Measurements from ENCODE around the gene NEIL1. TPM values are rescaled to one million over a fixed set of nuclear protein-coding genes. Genes with fewer than 3 reads are reported as not detected.
"Not testable (repeated sequence)": the region's sequence is repeated elsewhere in the genome, so short reads cannot be mapped to it uniquely, and the experiment has no call there.

Gene NEIL1
- total RNA-seq, 1 experiment from 2014 or later, result 0.48 TPM

GRCh38 chr15:75333654-75334419 is 13.0 kb upstream of the NEIL1 start:
- not testable (repeated sequence) for DNase-seq (ENCODE audit: low spot score)

- no peak for DNase-seq (ENCODE audit: low spot score)
Measured at GRCh38 chr15:75335313-75335704, 11.5 kb upstream of the NEIL1 start.

- DNase-seq (ENCODE audit: low spot score), result peak; percentile 90
Measured at GRCh38 chr15:75335705-75336355, 11.0 kb upstream of the NEIL1 start, which contains the start of gene COMMD4. Gene COMMD4 (plus strand): TSS chr15:75336063. CDS start chr15:75336090, 27 bp downstream.

- no peak for DNase-seq (ENCODE audit: low spot score)
Measured at GRCh38 chr15:75338661-75339240, 8.1 kb upstream of the NEIL1 start.

GRCh38 chr15:75339531-75340240 is 7.2 kb upstream of the NEIL1 start:
- no peak for DNase-seq (ENCODE audit: low spot score)

GRCh38 chr15:75342221-75342620 is 4.6 kb upstream of the NEIL1 start:
- DNase-seq (ENCODE audit: low spot score), result no peak

GRCh38 chr15:75343953-75344352 is 2.9 kb upstream of the NEIL1 start:
- not testable (repeated sequence) for DNase-seq (ENCODE audit: low spot score)

- DNase-seq (ENCODE audit: low spot score), result no peak
Measured at GRCh38 chr15:75347222-75348033, 589 bp downstream of the NEIL1 start.

- no peak for DNase-seq (ENCODE audit: low spot score)
Measured at GRCh38 chr15:75348034-75348561, 1.3 kb downstream of the NEIL1 start.

GRCh38 chr15:75348562-75349350 is 1.9 kb downstream of the NEIL1 start:
- DNase-seq (ENCODE audit: low spot score), result no peak

- DNase-seq (ENCODE audit: low spot score), result not testable (repeated sequence)
Measured at GRCh38 chr15:75349351-75349669, 2.5 kb downstream of the NEIL1 start.

GRCh38 chr15:75349851-75350588 is 3.2 kb downstream of the NEIL1 start:
- no peak for DNase-seq (ENCODE audit: low spot score)

- DNase-seq (ENCODE audit: low spot score), result no peak
Measured at GRCh38 chr15:75350601-75351361, 3.9 kb downstream of the NEIL1 start.

- DNase-seq (ENCODE audit: low spot score), result no peak
Measured at GRCh38 chr15:75352186-75353080, 5.6 kb downstream of the NEIL1 start.

GRCh38 chr15:75353604-75354003 is 6.8 kb downstream of the NEIL1 start:
- no peak for DNase-seq (ENCODE audit: low spot score)

- no peak for DNase-seq (ENCODE audit: low spot score)
Measured at GRCh38 chr15:75354454-75354853, 7.6 kb downstream of the NEIL1 start.

- DNase-seq (ENCODE audit: low spot score), result no peak
Measured at GRCh38 chr15:75355369-75355768, 8.5 kb downstream of the NEIL1 start.

GRCh38 chr15:75356006-75356405 is 9.2 kb downstream of the NEIL1 start:
- DNase-seq (ENCODE audit: low spot score), result no peak

Data from A172 (cell line).